Adrenal gland (tissue), 5 donors: Measurements from ENCODE around the gene APOBEC2.

Experiments used
- CTCF ChIP-seq, 6 experiments: fragments of 450-650 bp in 4 of 6; fragments of 200-600 bp in 2 of 6; sonication (generic) in 1 of 6; IDR thresholded peaks; 1 replicate in 5 of 6; 2 replicates in 1 of 6; pipeline versions ENCODE4 v1.5.1 to v1.8.0; 2016 to 2021; ENCODE audit warnings: antibody characterized with exemption in 6 of 6, mild to moderate bottlenecking in 2 of 6, moderate library complexity in 1 of 6
- POLR2A ChIP-seq, 2 donors: fragments of 450-650 bp; IDR thresholded peaks; one replicate each; pipeline ENCODE4 v1.6.1; 2017; ENCODE audit warnings: antibody characterized with exemption in 2 of 2, mild to moderate bottlenecking in 2 of 2, moderate library complexity in 1 of 2
- donor health status: DM: no; HTN: no; CAD: no.

GRCh38 chr6:41043151-41043550 lies 9.9 kb upstream of the APOBEC2 start:
- no peak for TF ChIP-seq POLR2A (IDR thresholded peaks at IDR 0.05)
- TF ChIP-seq CTCF (IDR thresholded peaks at IDR 0.05), result no peak
